ENCODE results near the gene PRR16.

- TF ChIP-seq, protein P1, sequence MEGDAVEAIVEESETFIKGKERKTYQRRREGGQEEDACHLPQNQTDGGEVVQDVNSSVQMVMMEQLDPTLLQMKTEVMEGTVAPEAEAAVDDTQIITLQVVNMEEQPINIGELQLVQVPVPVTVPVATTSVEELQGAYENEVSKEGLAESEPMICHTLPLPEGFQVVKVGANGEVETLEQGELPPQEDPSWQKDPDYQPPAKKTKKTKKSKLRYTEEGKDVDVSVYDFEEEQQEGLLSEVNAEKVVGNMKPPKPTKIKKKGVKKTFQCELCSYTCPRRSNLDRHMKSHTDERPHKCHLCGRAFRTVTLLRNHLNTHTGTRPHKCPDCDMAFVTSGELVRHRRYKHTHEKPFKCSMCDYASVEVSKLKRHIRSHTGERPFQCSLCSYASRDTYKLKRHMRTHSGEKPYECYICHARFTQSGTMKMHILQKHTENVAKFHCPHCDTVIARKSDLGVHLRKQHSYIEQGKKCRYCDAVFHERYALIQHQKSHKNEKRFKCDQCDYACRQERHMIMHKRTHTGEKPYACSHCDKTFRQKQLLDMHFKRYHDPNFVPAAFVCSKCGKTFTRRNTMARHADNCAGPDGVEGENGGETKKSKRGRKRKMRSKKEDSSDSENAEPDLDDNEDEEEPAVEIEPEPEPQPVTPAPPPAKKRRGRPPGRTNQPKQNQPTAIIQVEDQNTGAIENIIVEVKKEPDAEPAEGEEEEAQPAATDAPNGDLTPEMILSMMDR (IDR thresholded peaks at IDR 0.05) = no peak
- TF ChIP-seq POLR2A (IDR thresholded peaks at IDR 0.05) = no peak
Observed at GRCh38 chr5:120471971-120472370, 7.9 kb downstream of the PRR16 start.

Data from lower leg skin (tissue), 3 donors.